DOHH2 (cell line): ENCODE results near the gene GALNTL6.

Experiments used
- CTCF ChIP-seq: fragments of 200-600 bp; sonication (generic); IDR thresholded peaks from one replicate; pipeline ENCODE4 v1.5.1; 2014; ENCODE audit warnings: antibody characterized with exemption, mild to moderate bottlenecking, low read depth, low read length; ENCODE audit not compliant: poor library complexity, severe bottlenecking
- EZH2phosphoT487 ChIP-seq: fragments of 200-600 bp; sonication (generic); IDR thresholded peaks from 2 replicates; pipeline ENCODE4 v1.6.1; 2017; ENCODE audit warnings: borderline replicate concordance, mild to moderate bottlenecking, antibody characterized with exemption, low read length, moderate library complexity, mixed read lengths

GRCh38 chr4:171765514-171765913 lies 47.7 kb upstream of the GALNTL6 start:
- TF ChIP-seq CTCF (no peak), EZH2phosphoT487 (no peak)
